GM12865 (cell line): ENCODE measurements around the gene DHX35.

ENCODE experiments used
- DNase-seq: peaks from one replicate; pipeline ENCODE4 v3.0.0; 2010; ENCODE audit warnings: low read depth
- H3K4me3 ChIP-seq: 2 replicates; pipeline ENCODE4 v1.5.1; 2011; ENCODE audit warnings: mild to moderate bottlenecking, low read depth, low read length, control low read depth
- CTCF ChIP-seq: IDR thresholded peaks from 2 replicates; pipeline ENCODE4 v1.5.1; 2011; ENCODE audit warnings: low read length, control low read depth, low read depth, inconsistent platforms; ENCODE audit not compliant: insufficient read depth; ENCODE audit errors: missing control alignments

Gene DHX35

GRCh38 chr20:38962044-38962927 lies at the start of gene DHX35:
Gene DHX35, plus strand, starts transcription at chr20:38962344. Its CDS starts 24 bp downstream, at chr20:38962368.
- peak within 1 kb of the TSS; percentile 63 for H3K4me3 ChIP-seq
- TF ChIP-seq CTCF = peak; percentile 30
- peak; percentile 99 for DNase-seq

GRCh38 chr20:38915355-38915754 lies 46.8 kb upstream of the DHX35 start:
- DNase-seq = no peak
- TF ChIP-seq CTCF = no peak
- H3K4me3 ChIP-seq = no peak overlapping the region

GRCh38 chr20:38917657-38918056 lies 44.5 kb upstream of the DHX35 start:
- no peak for TF ChIP-seq CTCF
- DNase-seq = no peak
- H3K4me3 ChIP-seq = no peak overlapping the region

GRCh38 chr20:38918172-38918571 lies 44.0 kb upstream of the DHX35 start:
- DNase-seq = no peak
- no peak overlapping the region for H3K4me3 ChIP-seq
- TF ChIP-seq CTCF = no peak

GRCh38 chr20:38919683-38920082 lies 42.5 kb upstream of the DHX35 start:
- TF ChIP-seq CTCF = no peak
- no peak for DNase-seq
- no peak overlapping the region for H3K4me3 ChIP-seq

- H3K4me3 ChIP-seq = no peak overlapping the region
- TF ChIP-seq CTCF = no peak
- DNase-seq = no peak
These were observed 41.7 kb upstream of the DHX35 start for GRCh38 chr20:38920411-38920810.
